ENCODE data around the gene REX1BD. TPM values are rescaled to one million over a fixed set of nuclear protein-coding genes. Genes with fewer than 3 reads are reported as not detected.

Gene REX1BD
- total RNA-seq, 1 donor from 2014 or later = 47.4 TPM

DNA sequence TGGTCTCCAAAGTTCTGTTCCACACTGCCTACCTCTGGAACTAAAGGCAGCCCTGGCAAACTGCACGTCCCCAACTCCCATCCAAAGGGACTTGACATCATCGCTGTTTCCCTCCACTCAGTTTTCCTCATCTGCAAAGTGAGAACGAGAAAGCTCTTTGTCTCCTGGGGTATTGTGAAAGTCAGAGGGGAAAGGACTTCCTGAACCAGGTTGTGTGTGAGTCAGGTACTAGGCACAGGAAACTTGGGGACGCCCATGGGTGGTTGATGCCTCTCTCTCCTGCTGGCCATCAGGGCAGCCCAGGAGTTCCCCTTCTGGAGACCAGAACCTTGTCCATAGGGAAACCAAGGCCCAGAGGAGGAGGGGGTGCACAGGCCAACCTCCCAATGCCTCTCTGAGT, 13.3 kb downstream of the REX1BD start:
- Histone ChIP-seq H3K4me1 (ENCODE audit: insufficient read depth, low read length) (no peaks in the 10 kb centered on the region), H3K4me3 (ENCODE audit: insufficient read depth, low read depth, low read length) (no peak overlapping the region), H2AFZ (ENCODE audit: low read depth, low read length) (no peak overlapping the region), H3K9me3 (ENCODE audit: insufficient read depth, low read depth, low read length) (no peaks in the 10 kb centered on the region), H3K27ac (ENCODE audit: low read depth, low read length) (no peak overlapping the region), H3K27me3 (ENCODE audit: insufficient read depth, low read length) (peaks cover 15% of the 10 kb centered on the region), H3K79me2 (ENCODE audit: insufficient read depth, low read length) (no peaks in the 10 kb centered on the region), H3K36me3 (ENCODE audit: insufficient read depth, low read length) (no peaks in the 10 kb centered on the region), H3K9ac (ENCODE audit: low read length) (no peak overlapping the region), H3K4me2 (ENCODE audit: low read length) (no peak overlapping the region), H4K20me1 (ENCODE audit: insufficient read depth, low read length) (no peaks in the 10 kb centered on the region)
- TF ChIP-seq, protein P1, sequence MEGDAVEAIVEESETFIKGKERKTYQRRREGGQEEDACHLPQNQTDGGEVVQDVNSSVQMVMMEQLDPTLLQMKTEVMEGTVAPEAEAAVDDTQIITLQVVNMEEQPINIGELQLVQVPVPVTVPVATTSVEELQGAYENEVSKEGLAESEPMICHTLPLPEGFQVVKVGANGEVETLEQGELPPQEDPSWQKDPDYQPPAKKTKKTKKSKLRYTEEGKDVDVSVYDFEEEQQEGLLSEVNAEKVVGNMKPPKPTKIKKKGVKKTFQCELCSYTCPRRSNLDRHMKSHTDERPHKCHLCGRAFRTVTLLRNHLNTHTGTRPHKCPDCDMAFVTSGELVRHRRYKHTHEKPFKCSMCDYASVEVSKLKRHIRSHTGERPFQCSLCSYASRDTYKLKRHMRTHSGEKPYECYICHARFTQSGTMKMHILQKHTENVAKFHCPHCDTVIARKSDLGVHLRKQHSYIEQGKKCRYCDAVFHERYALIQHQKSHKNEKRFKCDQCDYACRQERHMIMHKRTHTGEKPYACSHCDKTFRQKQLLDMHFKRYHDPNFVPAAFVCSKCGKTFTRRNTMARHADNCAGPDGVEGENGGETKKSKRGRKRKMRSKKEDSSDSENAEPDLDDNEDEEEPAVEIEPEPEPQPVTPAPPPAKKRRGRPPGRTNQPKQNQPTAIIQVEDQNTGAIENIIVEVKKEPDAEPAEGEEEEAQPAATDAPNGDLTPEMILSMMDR (IDR thresholded peaks at IDR 0.05; ENCODE audit: insufficient read depth, low read depth, low read length) = no peak
- TF ChIP-seq EZH2 (IDR thresholded peaks at IDR 0.05; ENCODE audit: insufficient read depth, low read length) = no peak
- peaks cover 5% of the 10 kb centered on the region for H3K4me1 Mint-ChIP-seq (ENCODE audit: low read depth, unreplicated experiment)
- no peak overlapping the region for H3K27ac Mint-ChIP-seq (ENCODE audit: unreplicated experiment)
- peaks cover 3% of the 10 kb centered on the region for H3K36me3 Mint-ChIP-seq (ENCODE audit: low read depth, unreplicated experiment)
- no peaks in the 10 kb centered on the region for H3K9me3 Mint-ChIP-seq (ENCODE audit: unreplicated experiment)
- peak overlapping the region; percentile 45 for H3K4me3 Mint-ChIP-seq (ENCODE audit: unreplicated experiment)
- no peak for FAIRE-seq
- peaks cover 46% of the 10 kb centered on the region for H3K27me3 Mint-ChIP-seq (ENCODE audit: low read depth, unreplicated experiment)
- no peak for DNase-seq (ENCODE audit: low read depth)

DNA sequence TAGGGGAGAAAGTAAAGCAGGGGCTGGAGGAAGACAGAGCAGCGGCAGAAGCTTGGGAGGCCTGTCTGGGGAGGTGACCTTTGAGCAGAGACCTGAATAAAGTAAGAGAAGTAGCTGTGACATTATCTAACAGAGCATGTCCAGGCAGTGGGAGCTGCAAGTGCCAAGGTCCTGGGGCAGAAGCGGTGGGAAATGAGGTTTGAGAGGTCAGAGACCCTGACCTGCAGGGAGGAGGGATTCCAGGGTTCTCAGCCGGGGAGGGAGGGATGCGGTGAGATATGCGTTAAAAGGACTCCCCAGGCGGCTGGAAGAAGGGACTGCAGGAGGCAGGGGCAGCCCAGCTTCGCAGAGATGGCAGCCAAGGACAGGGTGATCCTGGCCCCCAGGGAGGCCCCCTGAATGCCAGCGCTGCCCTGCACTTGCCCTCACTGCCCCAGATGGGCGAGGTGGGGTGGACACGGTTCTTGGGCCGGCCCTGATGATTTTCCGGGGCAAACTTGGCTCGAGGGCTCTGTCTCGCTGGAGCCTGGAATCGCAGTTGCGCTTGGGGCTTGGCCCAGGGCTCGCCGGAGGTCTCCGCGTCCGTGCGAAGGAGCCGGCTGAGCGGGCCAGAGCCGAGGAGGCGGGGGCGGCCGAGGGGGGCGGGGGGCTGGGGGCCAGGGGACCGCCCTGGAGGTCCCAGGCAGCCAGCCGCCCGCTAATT, 14.8 kb downstream of the REX1BD start:
- FAIRE-seq (no peak), DNase-seq (ENCODE audit: low read depth) (no peak)
- peak overlapping the region; percentile 76 for H3K4me2 ChIP-seq (ENCODE audit: low read length)
- H3K79me2 ChIP-seq (ENCODE audit: insufficient read depth, low read length) = no peaks in the 10 kb centered on the region
- H3K4me3 Mint-ChIP-seq (ENCODE audit: unreplicated experiment) = peak overlapping the region; percentile 47
- H3K27me3 ChIP-seq (ENCODE audit: insufficient read depth, low read length) = peaks cover 28% of the 10 kb centered on the region
- H3K36me3 Mint-ChIP-seq (ENCODE audit: low read depth, unreplicated experiment) = peaks cover 3% of the 10 kb centered on the region
- H3K27me3 Mint-ChIP-seq (ENCODE audit: low read depth, unreplicated experiment) = peaks cover 52% of the 10 kb centered on the region
- H3K4me1 ChIP-seq (ENCODE audit: insufficient read depth, low read length) = peaks cover 3% of the 10 kb centered on the region
- peak; percentile 22 for TF ChIP-seq EZH2 (IDR thresholded peaks at IDR 0.05; ENCODE audit: insufficient read depth, low read length)
- TF ChIP-seq, protein P1 (IDR thresholded peaks at IDR 0.05; ENCODE audit: insufficient read depth, low read depth, low read length) = no peak
- H3K27ac ChIP-seq (ENCODE audit: low read depth, low read length) = no peak overlapping the region
- H3K4me1 Mint-ChIP-seq (ENCODE audit: low read depth, unreplicated experiment) = peaks cover 5% of the 10 kb centered on the region
- no peak overlapping the region for H3K9ac ChIP-seq (ENCODE audit: low read length)
- no peaks in the 10 kb centered on the region for H3K36me3 ChIP-seq (ENCODE audit: insufficient read depth, low read length)
- no peaks in the 10 kb centered on the region for H3K9me3 ChIP-seq (ENCODE audit: insufficient read depth, low read depth, low read length)
- peak overlapping the region; percentile 50 for H3K27ac Mint-ChIP-seq (ENCODE audit: unreplicated experiment)
- H3K4me3 ChIP-seq (ENCODE audit: insufficient read depth, low read depth, low read length) = no peak overlapping the region
- H3K9me3 Mint-ChIP-seq (ENCODE audit: unreplicated experiment) = no peaks in the 10 kb centered on the region
- peak overlapping the region; percentile 47 for H2AFZ ChIP-seq (ENCODE audit: low read depth, low read length)
- H4K20me1 ChIP-seq (ENCODE audit: insufficient read depth, low read length) = peaks cover 4% of the 10 kb centered on the region

All from astrocyte (in vitro differentiated cells and primary cell).